Inferior parietal cortex (tissue), 1 donor: ENCODE results near the gene DIPK2B.

Experiments used
- DNase-seq: peaks from one replicate; pipeline ENCODE4 v3.0.0-alpha.2; 2016; ENCODE audit errors: extremely low spot score

The DIPK2B gene

DNA sequence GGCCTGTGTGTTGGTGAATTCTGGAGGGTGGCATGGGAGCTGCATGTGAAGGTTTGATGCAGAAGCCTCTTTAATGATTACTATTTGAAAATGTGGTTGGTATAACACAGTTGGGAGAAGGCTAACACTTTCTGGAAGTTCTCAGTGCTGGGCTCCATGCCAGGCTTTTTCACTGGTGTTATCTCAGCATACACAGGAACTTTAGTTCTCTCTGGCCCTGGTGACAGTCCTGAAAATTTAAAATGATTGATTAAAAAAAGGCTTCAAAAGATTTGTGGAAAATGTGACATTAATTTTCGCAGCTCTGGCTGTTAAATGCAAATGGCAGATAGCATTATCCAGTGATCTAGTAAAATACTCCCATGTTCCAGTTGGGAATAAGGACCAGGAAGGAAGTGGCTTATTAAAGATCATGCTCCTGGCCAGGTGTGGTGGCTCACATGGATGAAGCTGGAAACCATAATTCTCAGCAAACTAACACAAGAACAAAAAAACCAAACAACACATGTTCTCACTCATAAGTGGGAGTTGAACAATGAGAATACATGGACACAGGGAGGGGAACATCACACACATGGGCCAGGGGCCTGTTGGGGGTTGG, 36.6 kb downstream of the DIPK2B start:
- DNase-seq, result no peak

GRCh38 chrX:45157647-45158046, 43.0 kb downstream of the DIPK2B start:
- DNase-seq, result no peak

DNA sequence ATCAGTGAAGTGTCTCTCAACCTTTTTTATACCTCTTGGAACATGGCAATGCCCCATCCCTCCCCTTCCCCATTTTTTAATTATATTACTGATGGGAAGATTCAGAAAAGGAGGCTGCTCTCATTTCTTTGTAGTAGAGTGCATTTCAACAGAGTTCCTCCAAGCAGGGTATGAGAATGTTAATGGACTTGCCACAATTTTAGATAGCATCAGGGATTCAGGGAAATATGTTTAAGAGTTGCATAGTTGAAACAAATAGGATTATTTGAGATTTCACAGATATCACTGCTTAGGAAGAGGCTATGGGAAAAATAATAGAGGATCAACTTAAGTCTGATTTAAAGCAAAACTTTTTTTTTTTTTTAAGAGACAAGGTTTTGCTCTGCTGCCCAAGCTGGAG, 46.2 kb downstream of the DIPK2B start:
- no peak for DNase-seq

GRCh38 chrX:45154033-45154360, 46.7 kb downstream of the DIPK2B start:
- DNase-seq, result no peak
